Upper lobe of right lung (tissue), 1 donor: Measurements from ENCODE around the gene ANKS1B. TPM values are rescaled to one million over a fixed set of nuclear protein-coding genes. Genes with fewer than 3 reads are reported as not detected.

Source experiments
- ATAC-seq: fragments of 200-7000 bp; cut with Tn5 transposase; one replicate; pipeline ENCODE4 v1.9.1; 2020; ENCODE audit warnings: mild to moderate bottlenecking, moderate library complexity
- DNase-seq: peaks from one replicate; pipeline ENCODE4 v3.0.0-alpha.2; 2020
- H3K27ac ChIP-seq: fragments of 200-600 bp; one replicate; pipeline ENCODE4 v1.8.0; 2022
- H3K27me3 ChIP-seq: fragments of 200-600 bp; one replicate; pipeline ENCODE4 v1.8.0; 2022; ENCODE audit warnings: mild to moderate bottlenecking
- H3K36me3 ChIP-seq: fragments of 200-600 bp; one replicate; pipeline ENCODE4 v1.8.0; 2022
- H3K4me1 ChIP-seq: fragments of 200-600 bp; one replicate; pipeline ENCODE4 v1.8.0; 2022
- H3K4me3 ChIP-seq: fragments of 200-600 bp; one replicate; pipeline ENCODE4 v1.8.0; 2022; ENCODE audit warnings: mild to moderate bottlenecking
- H3K9me3 ChIP-seq: fragments of 200-600 bp; one replicate; pipeline ENCODE4 v1.8.0; 2022
- intact Hi-C: fragments of 100-400 bp; cut with DNase I; formaldehyde crosslinking; loops from one replicate; pipeline ENCODE4 v1.11.0; 2022
- total RNA-seq: library from RNA; stranded (reverse); fragmentation: NEBNext Ultra II Directional; extraction: Animal tissue kit (Norgen Biotek cat#: 25700); gene quantifications from one replicate; pipeline ENCODE4 v1.2.1, GENCODE V29; 2021
- TF ChIP-seq, protein P1 (sequence below): fragments of 200-600 bp; IDR thresholded peaks from one replicate; pipeline ENCODE4 v1.8.0; 2022; ENCODE audit warnings: antibody characterized with exemption
- donor health status: DM: no; HTN: yes; CAD: no; lungs with severe emphysema.

The ANKS1B gene
- total RNA-seq, 1 donor from 2014 or later = 5.3 TPM

DNA sequence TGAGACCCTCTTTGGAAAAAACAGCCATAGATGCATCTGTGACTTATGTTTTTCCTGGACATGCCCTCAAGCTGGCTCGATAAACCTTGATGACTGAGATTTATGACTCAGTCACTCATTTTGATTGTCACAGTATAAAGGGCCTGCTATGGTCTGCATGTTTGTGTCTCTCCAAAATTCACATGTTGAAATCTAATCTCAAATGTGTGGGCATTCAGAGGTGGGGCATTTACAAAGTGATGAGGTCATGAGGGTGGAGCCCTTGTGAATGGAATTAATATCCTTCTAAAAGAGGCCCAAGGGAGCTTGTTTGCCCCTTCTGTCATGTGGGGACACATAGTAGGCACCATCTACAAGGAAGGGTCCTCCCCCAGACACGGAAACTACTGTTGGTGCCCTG, 966.8 kb downstream of the ANKS1B start:
- no peak for ATAC-seq

DNA sequence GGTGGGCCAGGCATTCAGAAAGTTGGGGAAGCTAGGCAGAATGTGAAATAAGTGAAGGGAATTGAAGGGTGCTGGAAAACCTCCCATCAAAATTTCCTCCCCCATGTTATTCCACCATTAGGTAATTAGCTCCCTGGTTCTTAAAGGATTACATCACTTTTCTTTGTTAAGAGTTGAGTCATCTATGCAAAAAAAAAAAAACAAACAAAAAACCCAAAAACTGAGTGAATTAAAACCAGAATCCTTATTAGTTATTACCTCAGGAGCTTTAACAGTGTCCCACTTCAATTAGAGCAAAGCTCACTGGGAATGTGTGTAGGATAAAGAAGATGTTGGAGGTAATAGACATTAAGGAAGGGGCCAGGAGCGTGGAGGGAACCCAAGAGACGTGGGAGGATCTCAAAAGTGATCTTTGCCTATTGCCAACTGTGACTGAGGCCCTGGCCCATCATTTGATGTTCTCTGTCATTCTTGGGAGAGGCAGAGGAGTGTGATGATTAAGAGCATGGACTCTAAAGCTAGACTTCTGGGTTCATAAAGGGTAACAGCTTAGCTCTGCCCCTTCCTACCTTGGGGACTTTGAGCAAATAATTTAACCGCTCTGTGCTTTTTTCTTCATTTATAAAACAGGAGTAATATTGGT, 975.0 kb downstream of the ANKS1B start:
- TF ChIP-seq, protein P1, sequence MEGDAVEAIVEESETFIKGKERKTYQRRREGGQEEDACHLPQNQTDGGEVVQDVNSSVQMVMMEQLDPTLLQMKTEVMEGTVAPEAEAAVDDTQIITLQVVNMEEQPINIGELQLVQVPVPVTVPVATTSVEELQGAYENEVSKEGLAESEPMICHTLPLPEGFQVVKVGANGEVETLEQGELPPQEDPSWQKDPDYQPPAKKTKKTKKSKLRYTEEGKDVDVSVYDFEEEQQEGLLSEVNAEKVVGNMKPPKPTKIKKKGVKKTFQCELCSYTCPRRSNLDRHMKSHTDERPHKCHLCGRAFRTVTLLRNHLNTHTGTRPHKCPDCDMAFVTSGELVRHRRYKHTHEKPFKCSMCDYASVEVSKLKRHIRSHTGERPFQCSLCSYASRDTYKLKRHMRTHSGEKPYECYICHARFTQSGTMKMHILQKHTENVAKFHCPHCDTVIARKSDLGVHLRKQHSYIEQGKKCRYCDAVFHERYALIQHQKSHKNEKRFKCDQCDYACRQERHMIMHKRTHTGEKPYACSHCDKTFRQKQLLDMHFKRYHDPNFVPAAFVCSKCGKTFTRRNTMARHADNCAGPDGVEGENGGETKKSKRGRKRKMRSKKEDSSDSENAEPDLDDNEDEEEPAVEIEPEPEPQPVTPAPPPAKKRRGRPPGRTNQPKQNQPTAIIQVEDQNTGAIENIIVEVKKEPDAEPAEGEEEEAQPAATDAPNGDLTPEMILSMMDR = no peak
- H3K4me3 ChIP-seq = no peak overlapping the region
- H3K27me3 ChIP-seq = no peaks in the 10 kb centered on the region
- H3K36me3 ChIP-seq = no peaks in the 10 kb centered on the region
- H3K4me1 ChIP-seq = no peaks in the 10 kb centered on the region
- no peaks in the 10 kb centered on the region for H3K9me3 ChIP-seq
- ATAC-seq (no peak), DNase-seq (no peak)
- H3K27ac ChIP-seq = no peak overlapping the region
- intact Hi-C loops = no loop called here

More for the DNA sequence above, 966.8 kb downstream of the ANKS1B start:
- TF ChIP-seq, protein P1 = no peak
- Histone ChIP-seq H3K27ac (no peak overlapping the region), H3K36me3 (no peaks in the 10 kb centered on the region), H3K4me3 (no peak overlapping the region), H3K9me3 (no peaks in the 10 kb centered on the region), H3K27me3 (no peaks in the 10 kb centered on the region), H3K4me1 (no peaks in the 10 kb centered on the region)
- no peak for DNase-seq
- intact Hi-C loops = no loop called here

DNA sequence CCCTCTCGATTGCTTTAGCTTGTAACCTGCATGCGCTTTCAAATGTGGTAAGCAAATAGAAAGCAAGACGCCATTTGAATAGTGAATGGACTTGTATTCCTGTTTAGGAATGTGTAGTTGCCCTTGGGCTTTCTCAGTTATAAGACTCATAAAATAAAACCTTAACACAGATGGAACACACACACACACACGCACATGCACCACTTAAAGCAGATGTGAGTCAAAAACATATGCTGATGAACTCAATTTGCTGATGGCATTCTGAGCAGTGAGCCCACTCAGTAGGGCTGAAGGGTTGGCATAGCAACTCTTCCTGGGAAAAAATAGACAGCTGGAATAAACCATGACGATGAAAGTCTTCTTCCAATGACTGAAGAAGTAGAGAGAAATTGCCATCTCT, 979.1 kb downstream of the ANKS1B start:
- H3K4me1 ChIP-seq = no peaks in the 10 kb centered on the region
- intact Hi-C loops = no loop called here

DNA sequence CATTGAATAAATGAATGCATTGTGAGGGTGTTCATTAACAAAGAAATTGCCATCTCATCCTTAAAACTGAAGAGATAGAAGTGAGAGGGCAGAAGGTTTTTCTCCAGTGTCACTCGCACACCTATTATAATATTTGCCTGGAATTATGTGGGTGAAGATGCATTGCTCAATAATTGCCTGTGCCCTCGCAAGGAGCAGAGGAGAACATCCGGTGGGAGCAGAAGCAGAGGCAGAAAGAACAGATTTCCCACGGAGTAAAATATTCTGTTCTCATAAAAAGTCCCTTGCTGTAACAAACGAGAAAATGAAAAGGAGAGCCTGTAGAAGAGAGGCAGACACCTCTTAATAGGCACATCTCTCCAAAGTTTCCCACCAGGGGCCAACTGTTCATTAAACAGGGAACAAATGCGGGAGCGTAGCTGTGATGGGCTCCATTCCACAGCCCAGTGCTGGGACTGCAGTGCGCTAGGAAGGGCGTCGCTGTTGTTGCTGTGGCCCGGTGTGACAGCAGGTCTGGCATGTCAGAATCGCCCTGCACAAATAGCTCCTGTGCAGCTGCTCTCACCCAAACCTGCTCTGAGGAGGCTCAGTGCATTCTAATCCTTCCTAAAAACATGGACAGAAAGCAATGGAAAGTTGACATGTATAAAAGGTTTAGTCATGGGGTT, 979.8 kb downstream of the ANKS1B start:
- TF ChIP-seq, protein P1 = no peak
- no peaks in the 10 kb centered on the region for H3K36me3 ChIP-seq
- no peak overlapping the region for H3K4me3 ChIP-seq
- ATAC-seq (no peak), DNase-seq (no peak)
- no peaks in the 10 kb centered on the region for H3K27me3 ChIP-seq
- no peaks in the 10 kb centered on the region for H3K9me3 ChIP-seq
- intact Hi-C loops = no loop called here
- no peak overlapping the region for H3K27ac ChIP-seq
- no peaks in the 10 kb centered on the region for H3K4me1 ChIP-seq

More for the DNA sequence above, 979.1 kb downstream of the ANKS1B start:
- ATAC-seq (no peak), DNase-seq (no peak)
- TF ChIP-seq, protein P1 = no peak
- Histone ChIP-seq H3K27ac (no peak overlapping the region), H3K36me3 (no peaks in the 10 kb centered on the region), H3K27me3 (no peaks in the 10 kb centered on the region), H3K4me3 (no peak overlapping the region), H3K9me3 (no peaks in the 10 kb centered on the region)

DNA sequence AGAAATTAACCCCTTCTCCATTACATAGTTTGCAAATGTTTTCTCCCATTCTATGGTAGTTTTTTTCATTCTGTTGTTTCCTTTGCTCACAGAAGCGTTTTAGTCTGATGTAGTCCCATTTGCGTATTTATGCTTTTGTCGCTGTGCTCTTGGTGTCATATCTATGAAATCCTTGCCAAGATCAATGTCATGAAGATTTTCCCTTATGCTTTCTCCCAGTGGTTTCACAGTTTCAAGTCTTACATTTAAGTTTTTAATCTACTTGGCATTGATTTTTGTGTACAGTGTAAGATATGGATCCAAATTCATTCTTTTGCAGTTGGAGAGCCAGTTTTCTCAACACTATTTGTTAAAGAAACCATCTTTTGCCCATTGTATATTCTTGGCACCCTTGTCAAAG, 982.0 kb downstream of the ANKS1B start:
- no peaks in the 10 kb centered on the region for H3K27me3 ChIP-seq

More for the DNA sequence above, 982.0 kb downstream of the ANKS1B start:
- Histone ChIP-seq H3K9me3 (no peaks in the 10 kb centered on the region), H3K4me3 (no peak overlapping the region), H3K36me3 (no peaks in the 10 kb centered on the region), H3K4me1 (no peaks in the 10 kb centered on the region), H3K27ac (no peak overlapping the region)
- TF ChIP-seq, protein P1 = no peak
- intact Hi-C loops = no loop called here
- DNase-seq = no peak
- no peak for ATAC-seq
